Testis (tissue), 3 donors: ENCODE results near the gene PRR30. TPM values are rescaled to one million over a fixed set of nuclear protein-coding genes. Genes with fewer than 3 reads are reported as not detected.

Experiments used
- DNase-seq: peaks from one replicate; pipeline ENCODE4 v3.0.0-alpha.2; 2019
- H3K27ac ChIP-seq, 2 donors: fragments of 200-600 bp; sonication (generic); one replicate each; pipeline ENCODE4 v1.5.1; 2019
- H3K27me3 ChIP-seq: fragments of 200-600 bp; sonication (generic); one replicate; pipeline ENCODE4 v1.5.1; 2019
- H3K36me3 ChIP-seq: fragments of 200-600 bp; sonication (generic); one replicate; pipeline ENCODE4 v1.5.1; 2017; ENCODE audit warnings: low read depth; ENCODE audit errors: missing control alignments
- H3K4me1 ChIP-seq: fragments of 200-600 bp; sonication (generic); one replicate; pipeline ENCODE4 v1.5.1; 2019
- H3K4me3 ChIP-seq, 2 donors: fragments of 200-600 bp; sonication (generic); one replicate each; pipeline ENCODE4 v1.5.1; 2017 to 2019
- H3K9me3 ChIP-seq: fragments of 200-600 bp; sonication (generic); one replicate; pipeline ENCODE4 v1.5.1; 2017
- POLR2A ChIP-seq: fragments of 450-650 bp; IDR thresholded peaks from one replicate; pipeline ENCODE4 v1.6.1; 2017; ENCODE audit warnings: antibody characterized with exemption, mild to moderate bottlenecking, moderate library complexity
- WGBS, 2 donors: methylation state at CpG; one replicate each; pipeline ENCODE4 v1.1.5; 2018; 5-methylcytosine and 5-hydroxymethylcytosine counted together
- intact Hi-C: fragments of 100-400 bp; cut with DNase I; formaldehyde crosslinking; loops from one replicate; pipeline ENCODE4 v1.15.1; 2023; ENCODE audit warnings: low total_unique reads
- polyA plus RNA-seq: library from polyadenylated mRNA; stranded (reverse); fragments of 350-450 nt; fragmentation: Illumina TruSeq; extraction: RNeasy Lipid Tissue Mini Kit (QIAGEN cat#74804); gene quantifications from one replicate; pipeline ENCODE4 v1.2.3, GENCODE V29; 2014; ENCODE audit warnings: low read depth, low replicate concordance; ENCODE audit not compliant: insufficient read depth
- total RNA-seq, 2 donors: library from RNA; depleted of rRNA; stranded (reverse); fragments of >200 nt; gene quantifications; one replicate each; pipeline ENCODE4 v1.2.3, GENCODE V29; 2016
- TF ChIP-seq, protein P1 (sequence below), 3 experiments: fragments of 450-650 bp in 2 of 3; fragments of 200-600 bp in 1 of 3; sonication (generic) in 1 of 3; IDR thresholded peaks; one replicate each; pipeline ENCODE4 v1.5.1; 2016 to 2019; ENCODE audit warnings: antibody characterized with exemption in 3 of 3, mild to moderate bottlenecking in 2 of 3, moderate library complexity in 1 of 3

PRR30 gene
- total and polyA plus RNA-seq, 3 donors from 2014 or later, result 12.8 to 153 (median 55.4) TPM

DNA sequence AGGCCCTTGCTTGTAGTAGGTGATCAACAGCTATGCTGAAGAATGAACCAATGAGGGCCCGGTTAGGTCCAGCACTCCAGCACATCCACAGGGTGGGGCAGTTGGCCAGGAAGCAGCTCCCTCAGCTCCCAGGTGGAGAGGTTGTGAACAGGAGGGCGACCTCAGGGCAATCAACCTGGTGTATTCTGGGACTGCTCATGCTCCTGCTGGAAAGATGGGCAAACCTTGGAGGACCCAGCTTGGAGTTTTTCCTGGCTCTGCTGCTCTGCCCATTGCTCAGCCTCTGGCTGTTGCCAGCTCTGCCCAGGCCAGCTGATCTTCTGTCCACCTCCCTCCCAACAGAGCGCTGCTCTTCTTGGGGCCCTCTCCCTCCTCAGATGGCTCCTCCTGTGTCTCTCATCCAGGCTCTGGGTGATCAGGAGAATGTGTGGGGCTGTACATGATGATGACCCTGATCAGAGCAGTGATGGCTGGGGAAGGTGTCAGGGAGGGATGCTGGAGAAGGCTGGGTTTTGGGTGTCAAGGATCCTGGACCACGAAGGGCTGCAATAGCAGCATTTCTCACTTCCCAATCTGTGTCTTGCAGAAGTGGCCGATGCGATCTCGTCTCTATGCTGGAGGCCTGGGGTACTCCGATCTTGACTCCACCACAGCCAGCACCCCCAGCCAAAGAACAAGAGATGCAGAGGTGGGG lies 13.0 kb upstream of the PRR30 start:
- peaks cover 29% of the 10 kb centered on the region for H3K4me1 ChIP-seq
- H3K27ac ChIP-seq, result no peak overlapping the region
- no peak for DNase-seq
- intact Hi-C loops, result no loop called here
- no peaks in the 10 kb centered on the region for H3K27me3 ChIP-seq
- no peaks in the 10 kb centered on the region for H3K36me3 ChIP-seq
- no peak overlapping the region for H3K4me3 ChIP-seq
- TF ChIP-seq, protein P1, sequence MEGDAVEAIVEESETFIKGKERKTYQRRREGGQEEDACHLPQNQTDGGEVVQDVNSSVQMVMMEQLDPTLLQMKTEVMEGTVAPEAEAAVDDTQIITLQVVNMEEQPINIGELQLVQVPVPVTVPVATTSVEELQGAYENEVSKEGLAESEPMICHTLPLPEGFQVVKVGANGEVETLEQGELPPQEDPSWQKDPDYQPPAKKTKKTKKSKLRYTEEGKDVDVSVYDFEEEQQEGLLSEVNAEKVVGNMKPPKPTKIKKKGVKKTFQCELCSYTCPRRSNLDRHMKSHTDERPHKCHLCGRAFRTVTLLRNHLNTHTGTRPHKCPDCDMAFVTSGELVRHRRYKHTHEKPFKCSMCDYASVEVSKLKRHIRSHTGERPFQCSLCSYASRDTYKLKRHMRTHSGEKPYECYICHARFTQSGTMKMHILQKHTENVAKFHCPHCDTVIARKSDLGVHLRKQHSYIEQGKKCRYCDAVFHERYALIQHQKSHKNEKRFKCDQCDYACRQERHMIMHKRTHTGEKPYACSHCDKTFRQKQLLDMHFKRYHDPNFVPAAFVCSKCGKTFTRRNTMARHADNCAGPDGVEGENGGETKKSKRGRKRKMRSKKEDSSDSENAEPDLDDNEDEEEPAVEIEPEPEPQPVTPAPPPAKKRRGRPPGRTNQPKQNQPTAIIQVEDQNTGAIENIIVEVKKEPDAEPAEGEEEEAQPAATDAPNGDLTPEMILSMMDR (IDR thresholded peaks at IDR 0.05), result no peak
- TF ChIP-seq POLR2A, result no peak
- 90 to 92% methylated on average over 6 to 8 of the region's 8 CpGs for WGBS, 2 donors
- H3K9me3 ChIP-seq, result no peaks in the 10 kb centered on the region

DNA sequence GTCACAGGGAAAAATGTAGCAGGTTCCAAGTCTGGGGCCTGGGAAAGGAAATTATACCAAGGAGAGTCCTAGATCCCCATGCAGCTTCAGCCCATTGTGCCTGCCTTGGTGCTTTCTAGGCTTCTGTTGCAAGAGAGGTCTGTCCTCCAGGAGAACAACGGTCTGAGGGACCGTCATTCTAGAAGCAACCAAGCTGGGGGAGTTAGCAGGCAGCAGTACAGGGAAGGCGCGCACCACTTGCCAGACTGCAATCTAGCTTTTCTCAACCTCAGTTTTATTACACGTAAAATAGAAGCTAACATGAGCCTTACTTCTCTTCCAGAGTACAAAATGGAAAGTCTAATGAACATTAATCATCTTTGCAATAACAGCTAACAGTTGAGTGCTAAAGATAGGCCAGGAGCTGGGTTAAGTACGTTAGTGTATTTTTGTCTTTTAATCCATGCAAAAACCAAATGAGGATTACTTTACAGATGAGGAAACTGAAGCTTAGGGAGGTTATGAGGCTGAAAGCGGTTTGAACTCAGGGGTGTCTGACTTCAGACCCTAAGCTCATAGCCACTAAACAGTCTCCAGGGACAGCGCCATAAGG lies 11.5 kb upstream of the PRR30 start:
- Histone ChIP-seq H3K4me1 (peaks cover 29% of the 10 kb centered on the region), H3K27me3 (no peaks in the 10 kb centered on the region), H3K36me3 (no peaks in the 10 kb centered on the region), H3K9me3 (no peaks in the 10 kb centered on the region), H3K4me3 (no peak overlapping the region), H3K27ac (peak overlapping the region; percentile 47 to 78)
- no peak for DNase-seq
- intact Hi-C loops, result no loop called here
- WGBS, 2 donors, result 61 to 64% methylated on average over 8 of the region's 8 CpGs
- no peak for TF ChIP-seq POLR2A
- TF ChIP-seq, protein P1 (IDR thresholded peaks at IDR 0.05), result no peak

DNA sequence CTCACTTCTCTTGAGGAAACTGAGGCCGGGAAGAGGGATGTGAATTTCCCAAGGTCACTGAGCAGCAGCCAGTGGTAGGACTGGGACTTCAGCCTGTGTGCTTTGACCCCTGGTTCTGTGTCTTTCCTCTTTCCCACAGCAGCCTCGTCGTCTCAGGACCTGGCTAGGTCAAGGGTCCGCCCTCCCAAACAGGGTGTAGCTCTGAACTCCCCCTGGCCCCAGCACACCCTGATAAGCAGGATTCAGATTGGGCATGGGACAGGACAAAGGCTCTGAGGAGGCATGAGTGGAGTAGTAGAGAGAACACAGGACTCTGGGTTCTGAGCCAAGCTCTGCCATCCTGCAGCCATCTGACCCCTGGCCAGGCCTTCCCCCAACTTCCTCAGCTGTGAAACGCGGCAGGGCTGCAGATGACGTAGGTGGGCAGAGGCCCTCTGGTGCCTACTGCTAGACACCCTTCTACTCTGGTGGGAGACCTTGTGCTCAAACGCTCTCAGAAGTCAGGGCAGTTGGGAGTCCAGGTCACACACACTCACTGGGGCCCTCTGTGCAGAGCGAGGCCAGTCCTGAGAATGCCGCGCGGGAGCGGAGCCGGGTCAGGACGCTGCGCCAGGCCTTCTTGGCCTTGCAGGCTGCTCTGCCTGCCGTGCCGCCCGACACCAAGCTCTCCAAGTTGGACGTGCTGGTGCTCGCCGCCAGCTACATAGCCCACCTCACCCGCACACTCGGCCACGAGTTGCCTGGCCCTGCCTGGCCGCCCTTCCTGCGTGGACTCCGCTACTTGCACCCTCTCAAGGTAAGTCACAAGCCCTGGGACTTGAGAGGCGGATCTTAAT lies 10.6 kb upstream of the PRR30 start:
- Histone ChIP-seq H3K4me3 (no peak overlapping the region), H3K9me3 (no peaks in the 10 kb centered on the region), H3K27ac (peak overlapping the region; percentile 47 to 78), H3K4me1 (peaks cover 22% of the 10 kb centered on the region), H3K27me3 (no peaks in the 10 kb centered on the region), H3K36me3 (no peaks in the 10 kb centered on the region)
- intact Hi-C loops, result no loop called here
- WGBS, 2 donors, result 51 to 72% methylated on average over 10 to 29 of the region's 29 CpGs
- no peak for DNase-seq
- TF ChIP-seq POLR2A, result no peak
- TF ChIP-seq, protein P1 (IDR thresholded peaks at IDR 0.05), result no peak

DNA sequence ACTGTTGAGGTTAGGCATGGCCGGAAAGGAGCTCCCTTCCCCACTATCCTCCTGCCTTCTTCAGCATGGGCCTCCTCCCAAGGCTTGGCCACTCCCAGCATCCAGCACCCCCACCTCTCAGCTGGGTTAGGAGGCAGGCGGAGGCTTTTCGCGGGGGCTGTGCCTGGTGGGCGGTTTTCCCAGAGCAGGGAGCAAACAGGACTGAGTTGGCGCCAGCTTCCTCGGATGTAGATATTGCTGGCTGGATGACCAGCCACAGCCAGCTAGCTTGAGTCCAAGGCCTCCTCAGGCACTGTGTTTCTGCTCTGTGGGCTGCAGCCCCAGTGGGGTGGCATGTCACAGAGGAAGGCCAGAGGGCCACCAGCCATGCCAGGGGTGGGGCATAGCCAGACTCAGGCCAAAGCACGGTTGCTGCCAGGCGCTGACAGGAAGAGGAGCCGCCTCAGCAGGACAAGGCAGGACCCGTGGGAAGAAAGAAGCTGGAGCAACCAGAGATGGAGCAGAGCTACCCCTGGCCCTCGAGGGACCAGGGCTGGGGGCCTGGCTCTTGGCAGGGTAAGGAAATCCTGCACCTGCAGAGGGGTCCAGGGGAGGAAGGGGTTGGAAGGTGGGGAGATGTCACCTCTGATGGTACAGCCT lies 9.7 kb upstream of the PRR30 start, which contains the start of gene TCF23:
TSS of gene TCF23 (plus strand) at position 204 of the 639 bp plus-strand sequence. CDS start at position 334, 130 bp downstream.
- peak; percentile 87 for DNase-seq
- Histone ChIP-seq H3K27ac (peak within 1 kb of the TSS; percentile 47 to 78), H3K4me3 (no peak within 1 kb of the TSS), H3K4me1 (peaks cover 15% of the 10 kb centered on the region), H3K36me3 (no peaks in the 10 kb centered on the region), H3K9me3 (no peaks in the 10 kb centered on the region), H3K27me3 (no peaks in the 10 kb centered on the region)
- intact Hi-C loops, result no loop called here
- WGBS, 2 donors, result 26 to 61% methylated on average over 4 to 12 of the region's 12 CpGs
- TF ChIP-seq, protein P1 (IDR thresholded peaks at IDR 0.05), result no peak
- no peak for TF ChIP-seq POLR2A
